Panc1 (cell line): ENCODE measurements around the gene HGFAC. TPM values are rescaled to one million over a fixed set of nuclear protein-coding genes. Genes with fewer than 3 reads are reported as not detected.

Experiments used
- ATAC-seq: fragments of 200-7000 bp; cut with Tn5 transposase; 2 replicates; pipeline ENCODE4 v1.9.1; 2020; ENCODE audit warnings: mild to moderate bottlenecking, moderate library complexity
- BruUV-seq: library from RNA; stranded (reverse); fragments of 400-500 nt; replicated peaks from 2 replicates; lab custom pipeline; 2021; lab: Mats Ljungman, UMichigan
- CTCF ChIA-PET: fragments of 300-600 bp; sonication (Branson Sonifier 250); formaldehyde crosslinking; loops from one replicate; lab custom pipeline; 2022; ENCODE audit warnings: antibody characterized with exemption; lab: Charles Lee
- POLR2A ChIA-PET: fragments of 300-600 bp; sonication (Branson Sonifier 250); formaldehyde crosslinking; loops from one replicate; lab custom pipeline; 2022; ENCODE audit warnings: antibody characterized with exemption; lab: Charles Lee
- DNase-seq: peaks from one replicate; pipeline ENCODE4 v3.0.0-alpha.2; 2010; ENCODE audit warnings: low read depth, low spot score
- H3K27ac ChIP-seq: 2 replicates; pipeline ENCODE4 v1.5.1; 2011; ENCODE audit warnings: mild to moderate bottlenecking, low read length, inconsistent platforms
- H3K27me3 ChIP-seq: fragments of 200-500 bp; sonication (Bioruptor generic); 2 replicates; pipeline ENCODE4 v1.6.0; 2014; ENCODE audit warnings: low read length, inconsistent platforms; ENCODE audit not compliant: control insufficient read depth, insufficient read depth
- H3K36me3 ChIP-seq: fragments of 200-500 bp; sonication (Bioruptor generic); 2 replicates; pipeline ENCODE4 v1.5.1; 2014; ENCODE audit warnings: inconsistent platforms, mild to moderate bottlenecking, low read length, moderate library complexity; ENCODE audit not compliant: control insufficient read depth, insufficient read depth
- H3K4me1 ChIP-seq: 2 replicates; pipeline ENCODE4 v1.5.1; 2011; ENCODE audit warnings: inconsistent platforms, mild to moderate bottlenecking, low read length, moderate library complexity; ENCODE audit not compliant: control insufficient read depth, insufficient read depth
- H3K4me3 ChIP-seq, 2 experiments: 2 replicates each; pipeline ENCODE4 v1.5.1; 2011 to 2012; ENCODE audit warnings: low read depth in 2 of 2, low read length in 2 of 2, mild to moderate bottlenecking in 2 of 2, inconsistent platforms in 1 of 2, moderate library complexity in 1 of 2
- H3K9me3 ChIP-seq: fragments of 200-500 bp; sonication (Bioruptor generic); 2 replicates; pipeline ENCODE4 v1.5.1; 2014; ENCODE audit warnings: low read depth, mild to moderate bottlenecking, inconsistent platforms, low read length, moderate library complexity; ENCODE audit not compliant: control insufficient read depth, insufficient read depth
- CTCF ChIP-seq: fragments of 450-650 bp; IDR thresholded peaks from 2 replicates; pipeline ENCODE4 v1.5.1; 2017; ENCODE audit warnings: mild to moderate bottlenecking
- POLR2AphosphoS5 ChIP-seq: IDR thresholded peaks from 2 replicates; pipeline ENCODE4 v1.6.1; 2012; ENCODE audit warnings: mild to moderate bottlenecking, low read depth, low read length, moderate library complexity
- SIN3A ChIP-seq: IDR thresholded peaks from 2 replicates; pipeline ENCODE4 v1.6.1; 2012; ENCODE audit warnings: low read depth, mild to moderate bottlenecking, low read length, moderate library complexity, borderline replicate concordance; ENCODE audit not compliant: insufficient read depth
- TCF7L2 ChIP-seq: IDR thresholded peaks from 2 replicates; pipeline ENCODE4 v1.6.1; 2011; ENCODE audit warnings: mild to moderate bottlenecking, low read depth, low read length, inconsistent platforms
- in situ Hi-C: cut with HindIII; loops from 2 replicates; pipeline ENCODE4 v1.10.0; 2016; ENCODE audit warnings: low sequenced_read_pairs, low pct_unique_long_range_greater_than_20kb
- intact Hi-C: fragments of 100-400 bp; cut with micrococcal nuclease; formaldehyde crosslinking; loops from one replicate; pipeline ENCODE4 v1.10.0; 2022; ENCODE audit not compliant: unreplicated experiment
- total RNA-seq: library from RNA; stranded (reverse); gene quantifications from one replicate; pipeline ENCODE4 v1.2.1, GENCODE V29; 2021; ENCODE audit not compliant: unreplicated experiment
- TF ChIP-seq, protein P1 (sequence below), 2 experiments: IDR thresholded peaks; 2 replicates each; pipeline ENCODE4 v1.6.1; 2011 to 2012; ENCODE audit warnings: low read depth in 2 of 2, control low read depth in 1 of 2, low read length in 1 of 2, mild to moderate bottlenecking in 1 of 2, moderate library complexity in 1 of 2; ENCODE audit not compliant: insufficient read depth in 1 of 2

Gene HGFAC
- total RNA-seq, 1 experiment from 2014 or later: 0.59 TPM

DNA sequence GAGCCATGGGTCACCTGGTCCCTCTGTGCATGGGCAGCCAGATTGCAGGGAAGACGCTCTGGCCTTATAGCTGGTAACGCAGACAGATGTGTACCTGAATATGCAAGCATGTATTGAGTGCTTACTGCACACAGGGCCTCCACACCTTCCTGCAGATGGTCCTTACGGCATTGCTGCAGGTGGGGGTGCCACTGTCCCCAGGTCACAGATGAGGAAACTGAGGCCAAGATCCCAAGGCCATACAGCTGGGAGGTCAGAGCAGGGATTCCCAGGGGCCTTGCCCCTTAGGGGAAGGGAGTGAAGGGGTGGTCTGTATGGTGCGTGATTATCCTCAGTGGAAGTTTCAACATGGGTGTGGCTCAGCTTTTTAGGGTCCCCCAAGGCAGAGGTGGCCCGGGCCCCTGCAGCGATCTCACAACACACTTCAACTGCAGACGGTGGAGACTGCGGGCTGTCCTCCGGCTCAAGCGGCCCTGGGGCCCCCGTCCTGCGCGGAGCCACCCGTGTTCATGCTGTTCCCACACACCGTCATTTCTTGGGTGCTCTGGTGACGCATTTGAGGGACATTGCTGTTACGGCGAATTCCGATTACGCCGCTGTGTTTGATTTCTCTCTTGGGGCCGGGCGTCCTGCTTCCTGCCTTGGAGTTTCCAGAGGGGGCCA, 29.5 kb downstream of the HGFAC start:
- Histone ChIP-seq H3K4me3 (no peak overlapping the region), H3K9me3 (no peaks in the 10 kb centered on the region), H3K4me1 (no peaks in the 10 kb centered on the region), H3K27me3 (no peaks in the 10 kb centered on the region), H3K36me3 (no peaks in the 10 kb centered on the region), H3K27ac (no peak overlapping the region)
- no TSS peak for BruUV-seq
- no peak for ATAC-seq
- no peak for DNase-seq
- POLR2A ChIA-PET: no interaction called here
- in situ Hi-C loops (no loop called here), intact Hi-C loops (no loop called here)
- TF ChIP-seq POLR2AphosphoS5 (no peak), SIN3A (no peak), CTCF (no peak)
- TF ChIP-seq, protein P1, sequence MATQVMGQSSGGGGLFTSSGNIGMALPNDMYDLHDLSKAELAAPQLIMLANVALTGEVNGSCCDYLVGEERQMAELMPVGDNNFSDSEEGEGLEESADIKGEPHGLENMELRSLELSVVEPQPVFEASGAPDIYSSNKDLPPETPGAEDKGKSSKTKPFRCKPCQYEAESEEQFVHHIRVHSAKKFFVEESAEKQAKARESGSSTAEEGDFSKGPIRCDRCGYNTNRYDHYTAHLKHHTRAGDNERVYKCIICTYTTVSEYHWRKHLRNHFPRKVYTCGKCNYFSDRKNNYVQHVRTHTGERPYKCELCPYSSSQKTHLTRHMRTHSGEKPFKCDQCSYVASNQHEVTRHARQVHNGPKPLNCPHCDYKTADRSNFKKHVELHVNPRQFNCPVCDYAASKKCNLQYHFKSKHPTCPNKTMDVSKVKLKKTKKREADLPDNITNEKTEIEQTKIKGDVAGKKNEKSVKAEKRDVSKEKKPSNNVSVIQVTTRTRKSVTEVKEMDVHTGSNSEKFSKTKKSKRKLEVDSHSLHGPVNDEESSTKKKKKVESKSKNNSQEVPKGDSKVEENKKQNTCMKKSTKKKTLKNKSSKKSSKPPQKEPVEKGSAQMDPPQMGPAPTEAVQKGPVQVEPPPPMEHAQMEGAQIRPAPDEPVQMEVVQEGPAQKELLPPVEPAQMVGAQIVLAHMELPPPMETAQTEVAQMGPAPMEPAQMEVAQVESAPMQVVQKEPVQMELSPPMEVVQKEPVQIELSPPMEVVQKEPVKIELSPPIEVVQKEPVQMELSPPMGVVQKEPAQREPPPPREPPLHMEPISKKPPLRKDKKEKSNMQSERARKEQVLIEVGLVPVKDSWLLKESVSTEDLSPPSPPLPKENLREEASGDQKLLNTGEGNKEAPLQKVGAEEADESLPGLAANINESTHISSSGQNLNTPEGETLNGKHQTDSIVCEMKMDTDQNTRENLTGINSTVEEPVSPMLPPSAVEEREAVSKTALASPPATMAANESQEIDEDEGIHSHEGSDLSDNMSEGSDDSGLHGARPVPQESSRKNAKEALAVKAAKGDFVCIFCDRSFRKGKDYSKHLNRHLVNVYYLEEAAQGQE (IDR thresholded peaks at IDR 0.05; ENCODE audit: insufficient read depth in 1 of 2, low read depth in 2 of 2, low read length in 1 of 2): no peak
- CTCF ChIA-PET: interaction anchor here (0.7 kb wide), 1 partner anchor 423 kb away, joined by 3 read pairs; no protein-coding TSS in a partner anchor

DNA sequence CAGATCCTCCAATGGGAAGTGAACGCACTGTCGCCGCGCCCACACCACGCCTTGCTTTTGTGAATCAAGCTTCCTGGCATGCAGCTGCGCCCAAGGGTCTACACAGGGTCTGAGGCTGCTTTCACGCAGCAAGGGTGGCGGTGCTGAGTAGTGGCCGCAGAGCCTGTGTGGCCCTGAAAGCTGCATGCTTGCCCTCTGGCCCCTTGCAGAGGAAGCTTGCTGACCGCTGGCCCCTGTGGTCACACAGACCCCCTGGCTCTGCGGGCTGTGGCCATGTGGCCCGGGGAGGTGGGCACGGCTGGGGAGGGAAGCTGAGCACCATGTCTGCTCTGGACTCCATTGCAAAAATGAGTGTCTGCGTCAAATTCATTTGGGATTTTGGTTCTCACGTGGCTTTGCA, 30.1 kb downstream of the HGFAC start:
- ATAC-seq (no peak), DNase-seq (no peak)
- TF ChIP-seq POLR2AphosphoS5 (no peak), CTCF (no peak), TCF7L2 (no peak), SIN3A (no peak)
- TF ChIP-seq, protein P1 (IDR thresholded peaks at IDR 0.05; ENCODE audit: insufficient read depth in 1 of 2, low read depth in 2 of 2, low read length in 1 of 2): no peak
- ChIA-PET CTCF (no interaction called here), POLR2A (no interaction called here)
- Histone ChIP-seq H3K36me3 (no peaks in the 10 kb centered on the region), H3K4me1 (no peaks in the 10 kb centered on the region), H3K4me3 (no peak overlapping the region), H3K9me3 (no peaks in the 10 kb centered on the region), H3K27ac (no peak overlapping the region), H3K27me3 (no peaks in the 10 kb centered on the region)
- in situ Hi-C loops: no loop called here
- BruUV-seq: no TSS peak
- intact Hi-C loops: no loop called here
